K562 (cell line): ENCODE results near the gene PARS2. TPM values are rescaled to one million over a fixed set of nuclear protein-coding genes. Genes with fewer than 3 reads are reported as not detected.

Source experiments
- ATAC-seq: fragments of 200-7000 bp; cut with Tn5 transposase; 3 replicates; pipeline ENCODE4 v1.9.1; 2020; ENCODE audit warnings: moderate library complexity
- BruUV-seq: library from RNA; stranded (reverse); fragments of 400-500 nt; replicated peaks from 2 replicates; lab custom pipeline; 2021; lab: Mats Ljungman, UMichigan
- CTCF ChIA-PET: fragments of 300-600 bp; formaldehyde crosslinking; extraction: SDS; loops from one replicate; lab custom pipeline; 2021; ENCODE audit warnings: low intra/inter-chr PET ratio; lab: Yijun Ruan, JAX
- POLR2A ChIA-PET: fragments of 300-600, 350-650 bp; sonication (Branson Sonifier 250); formaldehyde crosslinking; extraction: SDS; loops from one replicate; lab custom pipeline; 2021; ENCODE audit warnings: antibody characterized with exemption, inconsistent platforms; lab: Yijun Ruan, JAX
- DNase-seq, 4 experiments: peaks; one replicate each; pipeline versions ENCODE4 v3.0.0 to v3.0.0-alpha.2; 2011 to 2018; ENCODE audit warnings: low spot score in 3 of 4, mixed read lengths in 3 of 4; ENCODE audit errors: extremely low read depth in 1 of 4
- FAIRE-seq: peaks from 2 replicates; lab custom pipeline; 2011; peaks lifted over from hg19 to GRCh38; lab: Jason Lieb, UNC
- H2AFZ ChIP-seq: 2 replicates; pipeline ENCODE4 v1.6.0; 2011; ENCODE audit warnings: low read depth, low read length, control low read depth, inconsistent platforms
- H3K27ac ChIP-seq: fragments of 200-600 bp; 3 replicates; pipeline ENCODE4 v1.8.0; 2011; ENCODE audit warnings: low read depth, mild to moderate bottlenecking, control low read depth, inconsistent platforms, low read length, moderate library complexity, mixed read lengths; ENCODE audit errors: extremely low read depth
- H3K27me3 ChIP-seq, 2 experiments: fragments of 300-600 bp in 1 of 2; 2 replicates in 1 of 2; 3 replicates in 1 of 2; pipeline versions ENCODE4 v1.6.0 to v1.8.0; 2011; ENCODE audit warnings: inconsistent platforms in 2 of 2, low read length in 2 of 2, mild to moderate bottlenecking in 1 of 2, mixed read lengths in 1 of 2, moderate library complexity in 1 of 2; ENCODE audit not compliant: control insufficient read depth in 2 of 2, insufficient read depth in 2 of 2
- H3K36me3 ChIP-seq: fragments of 300-600 bp; 3 replicates; pipeline ENCODE4 v1.8.0; 2011; ENCODE audit warnings: mild to moderate bottlenecking, low read length, inconsistent platforms; ENCODE audit not compliant: control insufficient read depth, insufficient read depth
- H3K4me1 ChIP-seq, 2 experiments: fragments of 200-600 bp in 1 of 2; replicated peaks in 1 of 2; 2 replicates in 1 of 2; 3 replicates in 1 of 2; pipeline versions ENCODE4 v1.5.1 to v1.8.0; 2011; ENCODE audit warnings: inconsistent platforms in 2 of 2, low read length in 2 of 2, mild to moderate bottlenecking in 1 of 2, mixed read lengths in 1 of 2, moderate library complexity in 1 of 2; ENCODE audit not compliant: control insufficient read depth in 2 of 2, insufficient read depth in 2 of 2
- H3K4me2 ChIP-seq: 2 replicates; pipeline ENCODE4 v1.6.1; 2011; ENCODE audit warnings: low read length, control low read depth, inconsistent platforms, mixed read lengths; ENCODE audit not compliant: insufficient read depth
- H3K4me3 ChIP-seq: fragments of 200-600 bp; sonication (generic), shearing (Covaris generic); 2 replicates; pipeline ENCODE4 v1.5.1; 2016; ENCODE audit warnings: control low read depth, inconsistent platforms
- H3K79me2 ChIP-seq: fragments of 200-600 bp; 3 replicates; pipeline ENCODE4 v1.8.0; 2011; ENCODE audit warnings: low read length, inconsistent platforms; ENCODE audit not compliant: control insufficient read depth, insufficient read depth
- H3K9ac ChIP-seq, 2 experiments: 2 replicates each; pipeline versions ENCODE4 v1.6.0 to v1.6.1; 2011; ENCODE audit warnings: low read depth in 2 of 2, low read length in 2 of 2, control low read depth in 1 of 2, inconsistent platforms in 1 of 2, mild to moderate bottlenecking in 1 of 2, mixed read lengths in 1 of 2; ENCODE audit not compliant: insufficient read depth in 1 of 2
- H3K9me1 ChIP-seq: one replicate; pipeline ENCODE4 v1.6.0; 2011; ENCODE audit warnings: inconsistent platforms, mild to moderate bottlenecking, low read length, moderate library complexity; ENCODE audit not compliant: control insufficient read depth, insufficient read depth
- H3K9me3 ChIP-seq: replicated peaks from 2 replicates; pipeline ENCODE4 v1.5.1; 2011; ENCODE audit warnings: low read depth, low read length, inconsistent platforms; ENCODE audit not compliant: control insufficient read depth, insufficient read depth
- H4K20me1 ChIP-seq: replicated peaks from 2 replicates; pipeline ENCODE4 v1.6.1; 2011; ENCODE audit warnings: low read length, inconsistent platforms, mixed read lengths; ENCODE audit not compliant: control insufficient read depth, insufficient read depth
- ARID2 ChIP-seq: fragments of 450-650 bp; IDR thresholded peaks from 2 replicates; pipeline ENCODE4 v1.6.1; 2017; ENCODE audit warnings: antibody characterized with exemption, mild to moderate bottlenecking
- HCFC1 ChIP-seq: IDR thresholded peaks from 2 replicates; pipeline ENCODE4 v1.6.1; 2012; ENCODE audit warnings: low read depth, low read length, improper control_type of control experiment
- KHSRP ChIP-seq: fragments of 450-650 bp; IDR thresholded peaks from 2 replicates; pipeline ENCODE4 v1.6.1; 2017
- NBN ChIP-seq: fragments of 450-650 bp; IDR thresholded peaks from 2 replicates; pipeline ENCODE4 v1.6.1; 2016; ENCODE audit warnings: low read depth, mild to moderate bottlenecking
- SMAD2 ChIP-seq: fragments of 150-350 bp; IDR thresholded peaks from 2 replicates; pipeline ENCODE4 v1.6.1; 2014; ENCODE audit warnings: low read depth, mild to moderate bottlenecking, low read length
- SNIP1 ChIP-seq: fragments of 450-650 bp; IDR thresholded peaks from 2 replicates; pipeline ENCODE4 v1.7.1; 2017; ENCODE audit warnings: low read depth, mild to moderate bottlenecking
- TEAD1 ChIP-seq, 2 experiments: fragments of 450-650 bp in 1 of 2; sonication (generic) in 1 of 2; formaldehyde crosslinking; IDR thresholded peaks; 2 replicates each; pipeline versions ENCODE4 v1.4.0 to v1.8.0; 2020 to 2022; ENCODE audit warnings: mild to moderate bottlenecking in 2 of 2, missing genetic modification reagents in 1 of 2
- TGIF2 ChIP-seq: sonication (generic); formaldehyde crosslinking; IDR thresholded peaks from 2 replicates; pipeline ENCODE4 v1.8.1; 2022; ENCODE audit warnings: mild to moderate bottlenecking, missing genetic modification reagents, moderate library complexity
- ZC3H8 ChIP-seq: fragments of 450-650 bp; IDR thresholded peaks from 2 replicates; pipeline ENCODE4 v1.6.1; 2017
- ZNF436 ChIP-seq: fragments of 250-450, 450-650 bp; sonication (Bioruptor Pico); formaldehyde crosslinking; IDR thresholded peaks from 2 replicates; pipeline ENCODE4 v1.7.0; 2020; ENCODE audit warnings: mild to moderate bottlenecking
- ZNF717 ChIP-seq: fragments of 250-450 bp; sonication (Bioruptor Pico); IDR thresholded peaks from 2 replicates; pipeline ENCODE4 v1.5.0; 2021
- WGBS: fragments of 100-300 bp; shearing (Covaris generic); methylation state at CpG from one replicate; pipeline ENCODE4 v1.1.6; 2016; ENCODE audit warnings: low coverage, mixed read lengths; ENCODE audit not compliant: insufficient coverage; ENCODE audit errors: missing lambda C conversion rate; 5-methylcytosine and 5-hydroxymethylcytosine counted together
- in situ Hi-C: fragments of 300-500 bp; cut with MboI; formaldehyde crosslinking; loops from 4 replicates; pipeline ENCODE4 v1.15.0; 2018; ENCODE audit warnings: inconsistent platforms, mixed read lengths
- intact Hi-C: fragments of 100-400 bp; cut with micrococcal nuclease; formaldehyde crosslinking; loops from 2 replicates; pipeline ENCODE4 v1.14.2; 2022
- polyA plus RNA-seq, 8 experiments: library from polyadenylated mRNA; depleted of rRNA in 4 of 8; stranded (reverse) in 5 of 8; unstranded in 3 of 8; fragments of >200 nt; fragmentation: Nextera tagmentation in 2 of 8; fragmentation: Illumina TruSeq in 1 of 8; extraction: Ambion mirVana in 2 of 8; extraction: Trizol in 1 of 8; gene quantifications; 2 replicates each; pipeline versions ENCODE4 v1.2.1 to v1.2.3, GENCODE V29; 2011 to 2014; ENCODE audit warnings: inconsistent platforms in 1 of 8, missing spikeins in 1 of 8
- total RNA-seq, 7 experiments: library from RNA; depleted of rRNA in 6 of 7; stranded (reverse); fragments of >200 nt in 6 of 7; fragmentation: Illumina TruSeq in 2 of 7; extraction: Trizol in 2 of 7; gene quantifications; 2 replicates each; pipeline versions ENCODE4 v1.2.1 to v1.2.3, GENCODE V29; 2011 to 2021; ENCODE audit warnings: low replicate concordance in 1 of 7
- TF ChIP-seq, protein P1 (sequence below): sonication (generic); formaldehyde crosslinking; IDR thresholded peaks from 2 replicates; pipeline ENCODE4 v1.8.0; 2023; ENCODE audit warnings: mild to moderate bottlenecking, missing genetic modification reagents
- TF ChIP-seq, protein P2 (sequence below): fragments of 250-450 bp; sonication (Bioruptor Pico); IDR thresholded peaks from 2 replicates; pipeline ENCODE4 v1.5.0; 2022; ENCODE audit warnings: mild to moderate bottlenecking

The PARS2 gene
- total and polyA plus RNA-seq, 9 of the 15 experiments (the other 6 are each of a cell fraction or from before 2014, with no cell fraction given), result 6.3 to 12.4 (median 7.9) TPM

DNA sequence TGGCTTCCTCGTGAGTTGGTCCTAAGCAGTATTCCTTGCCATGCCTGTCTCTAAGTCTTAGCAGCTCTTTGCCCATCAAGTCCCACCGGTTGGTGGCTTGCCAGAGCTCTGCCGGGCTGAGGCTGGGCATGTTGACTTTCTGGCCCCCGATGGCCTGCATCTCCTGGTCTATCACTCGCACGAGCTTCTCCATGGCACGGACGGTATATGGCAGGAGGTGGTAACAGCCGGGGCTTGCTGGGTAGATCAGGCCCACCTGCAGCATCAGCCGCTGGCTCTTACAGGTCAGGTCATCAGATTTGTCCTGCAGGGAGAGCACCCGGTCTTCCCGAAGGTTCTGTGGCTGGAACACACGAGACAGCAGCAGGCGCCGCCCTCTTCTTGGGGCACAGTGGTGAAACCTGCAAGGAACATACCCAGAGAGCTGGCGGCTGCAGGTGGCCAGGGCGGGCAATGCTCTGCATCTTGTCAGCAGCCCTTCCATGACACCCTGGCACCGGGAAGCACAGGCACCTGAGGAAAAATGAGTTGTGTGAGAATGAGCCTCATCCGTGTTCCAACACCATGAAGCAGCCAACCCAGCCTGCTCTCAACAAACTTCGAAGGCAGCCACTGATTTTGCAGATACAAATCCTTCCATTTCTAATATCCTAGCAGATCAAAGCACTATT is 5.5 kb downstream of the PARS2 start:
- FAIRE-seq (no peak), ATAC-seq (no peak), DNase-seq (no peak)
- Histone ChIP-seq H3K36me3 (peaks cover 24% of the 10 kb centered on the region; the same call in 2 of the 3 replicates), H3K9ac (no peak overlapping the region), H3K4me3 (no peak overlapping the region), H3K79me2 (peaks cover 13% of the 10 kb centered on the region), H4K20me1 (no peaks in the 10 kb centered on the region), H3K4me1 (peaks cover 4 to 10% of the 10 kb centered on the region in 2 experiments; a peak in 2 of 5 replicates), H3K9me3 (no peaks in the 10 kb centered on the region), H3K9me1 (peaks cover 4% of the 10 kb centered on the region), H2AFZ (no peak overlapping the region), H3K27ac (no peak overlapping the region), H3K4me2 (no peak overlapping the region), H3K27me3 (no peaks in the 10 kb centered on the region)
- POLR2A ChIA-PET, result interaction anchor here (1.0 to 1.2 kb wide), 2 partner anchors 14 to 195 kb away, joined by 3 to 4 read pairs; no protein-coding TSS in a partner anchor
- in situ Hi-C loops, result no loop called here
- 67% methylated on average over 20 of the region's 20 CpGs for WGBS
- no TSS peak for BruUV-seq
- TF ChIP-seq KHSRP (no peak), SMAD2 (no peak), TGIF2 (CRISPR knock-in tag) (no peak), ZC3H8 (no peak), ARID2 (no peak), TEAD1 (CRISPR knock-in tag; IDR thresholded peaks at IDR 0.05) (no peak), ZNF717 (CRISPR knock-in tag) (no peak), HCFC1 (no peak), SNIP1 (no peak), NBN (no peak), ZNF436 (CRISPR knock-in tag) (no peak)
- TF ChIP-seq, protein P1, sequence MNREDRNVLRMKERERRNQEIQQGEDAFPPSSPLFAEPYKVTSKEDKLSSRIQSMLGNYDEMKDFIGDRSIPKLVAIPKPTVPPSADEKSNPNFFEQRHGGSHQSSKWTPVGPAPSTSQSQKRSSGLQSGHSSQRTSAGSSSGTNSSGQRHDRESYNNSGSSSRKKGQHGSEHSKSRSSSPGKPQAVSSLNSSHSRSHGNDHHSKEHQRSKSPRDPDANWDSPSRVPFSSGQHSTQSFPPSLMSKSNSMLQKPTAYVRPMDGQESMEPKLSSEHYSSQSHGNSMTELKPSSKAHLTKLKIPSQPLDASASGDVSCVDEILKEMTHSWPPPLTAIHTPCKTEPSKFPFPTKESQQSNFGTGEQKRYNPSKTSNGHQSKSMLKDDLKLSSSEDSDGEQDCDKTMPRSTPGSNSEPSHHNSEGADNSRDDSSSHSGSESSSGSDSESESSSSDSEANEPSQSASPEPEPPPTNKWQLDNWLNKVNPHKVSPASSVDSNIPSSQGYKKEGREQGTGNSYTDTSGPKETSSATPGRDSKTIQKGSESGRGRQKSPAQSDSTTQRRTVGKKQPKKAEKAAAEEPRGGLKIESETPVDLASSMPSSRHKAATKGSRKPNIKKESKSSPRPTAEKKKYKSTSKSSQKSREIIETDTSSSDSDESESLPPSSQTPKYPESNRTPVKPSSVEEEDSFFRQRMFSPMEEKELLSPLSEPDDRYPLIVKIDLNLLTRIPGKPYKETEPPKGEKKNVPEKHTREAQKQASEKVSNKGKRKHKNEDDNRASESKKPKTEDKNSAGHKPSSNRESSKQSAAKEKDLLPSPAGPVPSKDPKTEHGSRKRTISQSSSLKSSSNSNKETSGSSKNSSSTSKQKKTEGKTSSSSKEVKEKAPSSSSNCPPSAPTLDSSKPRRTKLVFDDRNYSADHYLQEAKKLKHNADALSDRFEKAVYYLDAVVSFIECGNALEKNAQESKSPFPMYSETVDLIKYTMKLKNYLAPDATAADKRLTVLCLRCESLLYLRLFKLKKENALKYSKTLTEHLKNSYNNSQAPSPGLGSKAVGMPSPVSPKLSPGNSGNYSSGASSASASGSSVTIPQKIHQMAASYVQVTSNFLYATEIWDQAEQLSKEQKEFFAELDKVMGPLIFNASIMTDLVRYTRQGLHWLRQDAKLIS (CRISPR knock-in tag), result no peak
- TF ChIP-seq, protein P2, sequence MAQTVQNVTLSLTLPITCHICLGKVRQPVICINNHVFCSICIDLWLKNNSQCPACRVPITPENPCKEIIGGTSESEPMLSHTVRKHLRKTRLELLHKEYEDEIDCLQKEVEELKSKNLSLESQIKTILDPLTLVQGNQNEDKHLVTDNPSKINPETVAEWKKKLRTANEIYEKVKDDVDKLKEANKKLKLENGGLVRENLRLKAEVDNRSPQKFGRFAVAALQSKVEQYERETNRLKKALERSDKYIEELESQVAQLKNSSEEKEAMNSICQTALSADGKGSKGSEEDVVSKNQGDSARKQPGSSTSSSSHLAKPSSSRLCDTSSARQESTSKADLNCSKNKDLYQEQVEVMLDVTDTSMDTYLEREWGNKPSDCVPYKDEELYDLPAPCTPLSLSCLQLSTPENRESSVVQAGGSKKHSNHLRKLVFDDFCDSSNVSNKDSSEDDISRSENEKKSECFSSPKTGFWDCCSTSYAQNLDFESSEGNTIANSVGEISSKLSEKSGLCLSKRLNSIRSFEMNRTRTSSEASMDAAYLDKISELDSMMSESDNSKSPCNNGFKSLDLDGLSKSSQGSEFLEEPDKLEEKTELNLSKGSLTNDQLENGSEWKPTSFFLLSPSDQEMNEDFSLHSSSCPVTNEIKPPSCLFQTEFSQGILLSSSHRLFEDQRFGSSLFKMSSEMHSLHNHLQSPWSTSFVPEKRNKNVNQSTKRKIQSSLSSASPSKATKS, result no peak
- CTCF ChIA-PET, result no interaction called here
- intact Hi-C loops, result no loop called here
